NT2/D1 (cell line): Measurements from ENCODE around the gene OBSCN.

Experiments used
- DNase-seq: peaks from one replicate; pipeline ENCODE4 v3.0.0-alpha.2; 2011; ENCODE audit warnings: low read depth, low spot score
- H3K27me3 ChIP-seq: 2 replicates; pipeline ENCODE4 v1.6.0; 2011; ENCODE audit warnings: mild to moderate bottlenecking; ENCODE audit not compliant: insufficient read length, insufficient read depth
- H3K36me3 ChIP-seq: 2 replicates; pipeline ENCODE4 v1.6.1; 2011; ENCODE audit warnings: mild to moderate bottlenecking, low read length, mixed read lengths; ENCODE audit not compliant: insufficient read depth, insufficient read length
- H3K4me1 ChIP-seq: 2 replicates; pipeline ENCODE4 v1.5.1; 2011; ENCODE audit not compliant: insufficient read depth, insufficient read length
- H3K4me3 ChIP-seq: 2 replicates; pipeline ENCODE4 v1.5.1; 2011; ENCODE audit warnings: low read depth; ENCODE audit not compliant: insufficient read length
- H3K9ac ChIP-seq: 2 replicates; pipeline ENCODE4 v1.6.0; 2011; ENCODE audit warnings: low read depth; ENCODE audit not compliant: insufficient read length
- H3K9me3 ChIP-seq: 2 replicates; pipeline ENCODE4 v1.5.1; 2011; ENCODE audit warnings: mild to moderate bottlenecking, low read length; ENCODE audit not compliant: insufficient read depth
- SUZ12 ChIP-seq: IDR thresholded peaks from 2 replicates; pipeline ENCODE4 v1.6.1; 2011; ENCODE audit not compliant: insufficient read length, insufficient read depth; ENCODE audit errors: extremely low read depth
- YY1 ChIP-seq: IDR thresholded peaks from 2 replicates; pipeline ENCODE4 v1.6.1; 2011; ENCODE audit not compliant: insufficient read length, insufficient read depth
- ZNF274 ChIP-seq: IDR thresholded peaks from 2 replicates; pipeline ENCODE4 v1.6.1; 2011; ENCODE audit warnings: mild to moderate bottlenecking, low read depth, low read length

Gene OBSCN

DNA sequence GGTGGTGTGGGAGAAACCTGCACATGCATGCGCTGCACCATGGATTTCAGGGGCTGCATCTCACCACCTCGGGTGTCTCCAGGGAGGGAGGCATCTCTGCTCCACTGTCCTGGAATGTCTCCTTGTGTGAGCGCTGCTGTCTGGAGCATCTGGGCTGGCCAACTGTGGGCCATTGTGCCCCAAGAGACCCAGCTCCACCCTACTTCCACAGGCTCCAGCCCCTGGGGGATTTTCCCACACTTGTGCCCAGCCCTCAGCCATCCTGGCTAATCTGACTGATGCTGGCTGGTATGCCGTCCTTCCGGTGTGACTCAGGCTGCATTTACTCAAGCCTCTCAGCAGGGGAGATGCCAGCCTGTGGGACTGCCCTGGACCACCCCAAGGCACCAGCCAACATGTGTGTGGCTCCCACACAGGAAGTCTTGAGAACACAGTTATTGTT lies 136.8 kb downstream of the OBSCN start:
- Histone ChIP-seq H3K4me3 (no peak overlapping the region), H3K27me3 (no peaks in the 10 kb centered on the region), H3K4me1 (peaks cover 2% of the 10 kb centered on the region), H3K9me3 (peaks cover 18% of the 10 kb centered on the region), H3K36me3 (peaks cover 24% of the 10 kb centered on the region), H3K9ac (no peak overlapping the region)
- DNase-seq: no peak
- no peak for TF ChIP-seq YY1

DNA sequence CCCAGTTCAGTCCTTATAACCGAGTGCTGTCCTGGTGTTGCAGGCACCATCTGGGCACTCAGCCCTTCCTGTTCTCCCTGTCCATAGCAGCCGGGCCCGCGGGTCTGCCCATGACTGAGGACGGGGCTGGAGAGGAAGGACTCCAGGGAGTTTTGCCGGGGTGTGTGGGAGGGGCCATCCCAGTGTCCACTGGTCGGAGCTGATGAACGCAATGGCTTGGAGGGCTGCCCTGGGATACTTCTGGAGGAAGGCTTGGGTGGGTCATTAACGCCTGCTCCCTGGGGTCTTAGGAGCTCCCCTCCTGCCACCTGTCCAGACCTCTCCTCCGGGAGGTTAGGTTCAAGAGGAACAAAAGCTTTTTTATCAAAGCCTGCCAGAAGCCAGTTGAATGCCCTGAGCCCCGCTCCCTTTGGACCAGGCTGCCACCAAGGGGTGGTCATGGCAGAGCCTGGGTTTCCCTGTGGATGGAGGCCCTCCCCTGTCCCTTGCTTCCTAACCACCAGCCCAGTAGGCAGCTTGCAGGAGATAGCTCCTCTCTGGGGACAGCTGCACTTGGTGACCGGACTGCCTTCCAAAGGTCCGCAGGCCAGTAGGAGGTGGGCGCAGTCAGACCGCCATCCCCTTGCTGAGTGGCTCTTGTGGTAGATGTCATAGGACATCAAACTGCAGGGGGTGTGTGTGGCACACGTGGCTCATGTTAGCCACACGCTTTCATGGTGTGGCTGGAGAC lies 137.5 kb downstream of the OBSCN start:
- Histone ChIP-seq H3K4me3 (no peak overlapping the region), H3K27me3 (no peaks in the 10 kb centered on the region), H3K36me3 (peaks cover 17% of the 10 kb centered on the region), H3K9me3 (peaks cover 18% of the 10 kb centered on the region), H3K4me1 (peaks cover 2% of the 10 kb centered on the region), H3K9ac (no peak overlapping the region)
- no peak for TF ChIP-seq YY1
- no peak for TF ChIP-seq SUZ12
- TF ChIP-seq ZNF274: no peak
- no peak for DNase-seq

DNA sequence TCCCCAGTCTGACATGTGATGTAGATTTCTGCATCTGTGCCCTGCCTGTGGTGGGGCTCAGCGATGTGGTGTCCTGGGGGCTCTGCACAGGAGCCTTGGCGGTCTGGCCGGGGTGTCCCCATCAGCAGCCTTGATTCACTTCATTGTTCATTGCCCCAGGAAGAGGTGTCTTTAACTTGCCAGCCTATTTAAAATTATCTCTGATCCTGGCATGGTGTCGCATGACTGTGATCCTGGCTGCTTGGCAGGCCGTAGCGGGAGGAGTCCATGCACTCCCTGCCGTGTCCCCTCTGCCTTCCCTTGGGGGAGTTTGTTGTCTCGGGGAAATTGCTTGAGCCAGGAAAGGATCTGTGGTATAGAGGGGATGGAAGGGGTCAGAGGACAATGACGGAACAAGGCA lies 138.9 kb downstream of the OBSCN start:
- Histone ChIP-seq H3K27me3 (no peaks in the 10 kb centered on the region), H3K36me3 (peaks cover 12% of the 10 kb centered on the region), H3K4me1 (no peaks in the 10 kb centered on the region), H3K9me3 (peaks cover 18% of the 10 kb centered on the region), H3K4me3 (no peak overlapping the region), H3K9ac (no peak overlapping the region)
- TF ChIP-seq YY1 (no peak), ZNF274 (no peak), SUZ12 (no peak)
- DNase-seq: no peak

DNA sequence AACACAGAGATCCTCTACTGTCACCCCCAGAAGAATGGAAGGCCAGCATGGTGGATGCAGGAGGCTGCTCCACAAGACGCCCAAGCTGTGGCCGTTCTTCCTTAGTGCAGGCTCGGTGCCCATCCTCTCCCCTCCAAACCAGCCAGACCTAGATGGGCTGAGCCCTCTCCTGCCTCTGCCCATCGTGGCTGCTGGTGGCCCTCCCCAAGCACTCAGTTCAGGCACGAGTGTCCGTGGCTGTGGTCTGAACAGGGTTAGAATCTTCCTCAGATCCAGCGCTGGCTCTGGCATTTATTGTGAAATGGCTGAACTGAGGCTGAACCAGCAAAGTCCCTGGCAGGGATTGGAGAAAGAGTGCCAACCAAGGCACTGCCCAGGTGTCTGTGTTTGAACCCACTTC lies 139.3 kb downstream of the OBSCN start:
- Histone ChIP-seq H3K4me3 (no peak overlapping the region), H3K9ac (no peak overlapping the region), H3K36me3 (peaks cover 13% of the 10 kb centered on the region), H3K27me3 (no peaks in the 10 kb centered on the region), H3K9me3 (peaks cover 18% of the 10 kb centered on the region), H3K4me1 (no peaks in the 10 kb centered on the region)
- TF ChIP-seq SUZ12 (no peak), ZNF274 (no peak), YY1 (no peak)
- DNase-seq: no peak

DNA sequence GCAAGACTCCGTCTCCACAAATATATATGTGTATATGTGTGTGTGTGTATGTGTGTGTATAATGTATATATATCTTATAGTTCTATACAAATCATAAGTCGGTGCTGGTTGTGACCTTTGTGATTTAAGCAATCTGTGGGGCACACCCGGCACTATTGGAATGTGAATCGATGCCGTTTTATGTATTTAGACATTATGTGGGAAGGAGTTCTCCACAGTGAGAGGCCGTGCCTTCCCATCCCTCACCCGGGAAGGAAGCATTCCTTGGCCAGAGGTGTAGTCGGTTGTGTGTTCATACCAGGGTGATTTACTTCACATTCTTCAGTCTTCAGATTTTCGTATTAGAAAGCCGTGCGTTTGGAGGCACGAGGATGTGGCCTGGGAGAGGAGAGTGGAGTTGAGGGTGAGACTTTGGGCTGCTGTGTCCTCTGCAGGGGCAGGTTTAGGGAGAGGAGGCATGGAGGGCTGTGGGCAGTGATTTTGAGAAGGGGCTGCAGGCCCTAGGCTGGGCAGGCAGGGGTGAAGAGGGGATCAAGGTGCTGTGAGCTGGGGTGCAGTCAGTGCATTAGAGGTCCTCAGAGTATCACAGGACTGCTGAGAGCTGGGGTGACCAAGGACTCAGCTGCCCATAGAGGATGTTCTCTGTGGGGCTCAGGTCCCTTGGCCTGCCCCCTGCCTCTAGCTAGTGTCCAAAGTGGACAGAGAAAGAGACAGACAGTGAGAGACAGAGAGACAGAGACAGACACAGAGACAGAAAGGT lies 141.0 kb downstream of the OBSCN start:
- TF ChIP-seq ZNF274 (no peak), YY1 (no peak), SUZ12 (no peak)
- H3K27me3 ChIP-seq: no peaks in the 10 kb centered on the region
- DNase-seq: no peak
- no peak overlapping the region for H3K4me3 ChIP-seq
- H3K4me1 ChIP-seq: no peaks in the 10 kb centered on the region
- peaks cover 12% of the 10 kb centered on the region for H3K36me3 ChIP-seq
- H3K9me3 ChIP-seq: peaks cover 14% of the 10 kb centered on the region
- H3K9ac ChIP-seq: no peak overlapping the region

DNA sequence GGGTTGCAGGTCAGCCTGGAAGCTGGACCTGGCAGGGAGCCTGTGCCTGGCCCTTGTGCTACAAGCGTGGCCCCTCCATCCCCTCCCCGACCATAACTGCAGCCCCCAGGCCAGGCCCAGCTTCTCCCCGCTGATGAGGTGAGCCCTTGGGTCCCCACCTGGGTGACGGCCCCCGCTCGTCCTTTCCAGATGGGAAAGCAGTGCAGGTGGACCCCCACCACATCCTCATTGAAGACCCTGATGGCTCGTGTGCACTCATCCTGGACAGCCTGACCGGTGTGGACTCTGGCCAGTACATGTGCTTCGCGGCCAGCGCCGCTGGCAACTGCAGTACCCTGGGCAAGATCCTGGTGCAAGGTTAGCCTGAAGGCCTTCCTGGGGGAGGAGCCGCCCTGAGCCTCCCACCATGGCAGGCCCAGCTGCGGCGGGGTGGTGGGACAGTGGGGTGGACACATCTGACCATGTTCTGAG lies 141.9 kb downstream of the OBSCN start:
- Histone ChIP-seq H3K27me3 (no peaks in the 10 kb centered on the region), H3K4me1 (no peaks in the 10 kb centered on the region), H3K9me3 (peaks cover 5% of the 10 kb centered on the region; the same call in 1 of the 2 replicates), H3K36me3 (peaks cover 12% of the 10 kb centered on the region), H3K4me3 (no peak overlapping the region), H3K9ac (no peak overlapping the region)
- DNase-seq: no peak
- TF ChIP-seq SUZ12 (no peak), ZNF274 (no peak), YY1 (no peak)

DNA sequence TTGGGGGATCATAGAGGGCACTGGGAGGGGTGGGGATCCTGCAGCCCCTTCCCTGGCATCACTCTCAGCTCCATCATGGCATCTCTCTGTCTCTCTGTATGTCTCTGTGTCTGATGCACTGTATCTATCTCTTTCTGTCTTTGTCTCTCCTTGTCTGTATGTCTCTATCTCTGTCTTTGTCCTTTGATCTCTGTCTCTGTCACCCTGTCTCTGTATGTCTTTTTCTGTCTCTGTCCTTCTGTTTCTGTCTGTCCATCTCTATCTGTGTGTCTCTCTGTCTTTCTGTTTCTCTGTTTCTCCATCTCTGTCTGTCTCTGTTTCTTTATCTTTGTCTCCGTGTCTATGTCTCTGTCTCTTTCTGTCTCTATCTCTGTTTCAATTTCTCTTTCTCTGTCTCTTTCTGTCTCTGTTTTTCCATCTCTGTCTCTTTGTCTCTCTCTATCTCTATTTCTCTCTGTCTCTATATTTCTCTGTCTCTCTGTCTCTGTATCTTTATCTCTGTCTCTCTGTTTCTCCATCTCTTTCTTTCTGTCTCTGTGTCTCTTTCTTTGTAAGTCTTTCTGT lies 142.4 kb downstream of the OBSCN start:
- Histone ChIP-seq H3K36me3 (peaks cover 12% of the 10 kb centered on the region), H3K27me3 (no peaks in the 10 kb centered on the region), H3K9me3 (peaks cover under 1% of the 10 kb centered on the region; the same call in 1 of the 2 replicates), H3K9ac (no peak overlapping the region), H3K4me1 (no peaks in the 10 kb centered on the region), H3K4me3 (no peak overlapping the region)
- no peak for TF ChIP-seq SUZ12
- TF ChIP-seq YY1: no peak
- TF ChIP-seq ZNF274: no peak
- DNase-seq: no peak
